ENCODE data around the gene CDH4. TPM values are rescaled to one million over a fixed set of nuclear protein-coding genes. Genes with fewer than 3 reads are reported as not detected.
"Not testable (repeated sequence)": the region's sequence is repeated elsewhere in the genome, so short reads cannot be mapped to it uniquely, and the experiment has no call there.

CDH4 gene
- polyA plus RNA-seq, 4 donors = 0.09 to 4.1 (median 0.25) TPM

DNA sequence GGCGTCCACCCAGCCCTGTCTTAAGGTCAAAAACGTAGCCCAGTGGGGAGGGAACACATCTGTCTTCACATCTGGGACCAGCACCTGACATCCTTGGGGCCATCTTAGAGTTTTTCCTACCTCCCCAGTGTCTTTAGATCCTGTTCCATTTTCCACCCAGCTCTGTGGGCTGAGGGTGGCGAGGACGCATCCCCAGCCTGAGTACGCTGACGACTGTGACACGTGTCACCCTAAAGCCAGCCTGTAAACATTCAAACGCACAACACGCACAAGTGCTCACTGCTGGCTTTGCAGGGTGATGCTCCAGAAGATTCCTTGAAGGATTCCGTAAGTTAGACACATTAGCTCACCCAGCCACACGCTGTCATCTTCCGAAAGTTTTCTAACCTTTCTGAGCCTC, 597.8 kb downstream of the CDH4 start:
- WGBS, 3 donors = 80 to 81% (median 81%) methylated on average over 12 of the region's 12 CpGs
- DNase-seq (no peak), FAIRE-seq (no peak)

GRCh38 chr20:61850457-61850856, 598.4 kb downstream of the CDH4 start:
- H3K27me3 ChIP-seq (ENCODE audit: control insufficient read depth in 3 of 3, insufficient read depth in 3 of 3, low read length in 3 of 3) = no peaks in the 10 kb centered on the region
- DNase-seq = no peak
- no peaks in the 10 kb centered on the region for H3K36me3 ChIP-seq (ENCODE audit: control insufficient read depth in 3 of 3, insufficient read depth in 2 of 3, low read depth in 1 of 3, low read length in 3 of 3)
- no peaks in the 10 kb centered on the region for H3K4me1 ChIP-seq (ENCODE audit: control insufficient read depth in 3 of 3, insufficient read depth in 2 of 3, low read depth in 1 of 3, low read length in 2 of 3)
- H3K4me3 ChIP-seq (ENCODE audit: low read depth in 1 of 3, low read length in 3 of 3) = no peak overlapping the region
- 70 to 85% (median 72%) methylated on average over 14 of the region's 14 CpGs for WGBS, 3 donors
- H3K9me3 ChIP-seq (ENCODE audit: control insufficient read depth in 2 of 2, insufficient read depth in 1 of 2, low read depth in 1 of 2, low read length in 1 of 2) = peaks cover 0 to 2% of the 10 kb centered on the region in 2 donors
- H3K27ac ChIP-seq (ENCODE audit: low read depth in 1 of 3, low read length in 2 of 3) = no peak overlapping the region
- FAIRE-seq = no peak

More for the DNA sequence above, 597.8 kb downstream of the CDH4 start:
- Histone ChIP-seq H3K27ac (ENCODE audit: low read depth in 1 of 3, low read length in 2 of 3) (no peak overlapping the region), H3K27me3 (ENCODE audit: control insufficient read depth in 3 of 3, insufficient read depth in 3 of 3, low read length in 3 of 3) (no peaks in the 10 kb centered on the region), H3K36me3 (ENCODE audit: control insufficient read depth in 3 of 3, insufficient read depth in 2 of 3, low read depth in 1 of 3, low read length in 3 of 3) (no peaks in the 10 kb centered on the region), H3K4me1 (ENCODE audit: control insufficient read depth in 3 of 3, insufficient read depth in 2 of 3, low read depth in 1 of 3, low read length in 2 of 3) (no peaks in the 10 kb centered on the region), H3K4me3 (ENCODE audit: low read depth in 1 of 3, low read length in 3 of 3) (no peak overlapping the region), H3K9me3 (ENCODE audit: control insufficient read depth in 2 of 2, insufficient read depth in 1 of 2, low read depth in 1 of 2, low read length in 1 of 2) (peaks cover 0 to 2% of the 10 kb centered on the region in 2 donors)

DNA sequence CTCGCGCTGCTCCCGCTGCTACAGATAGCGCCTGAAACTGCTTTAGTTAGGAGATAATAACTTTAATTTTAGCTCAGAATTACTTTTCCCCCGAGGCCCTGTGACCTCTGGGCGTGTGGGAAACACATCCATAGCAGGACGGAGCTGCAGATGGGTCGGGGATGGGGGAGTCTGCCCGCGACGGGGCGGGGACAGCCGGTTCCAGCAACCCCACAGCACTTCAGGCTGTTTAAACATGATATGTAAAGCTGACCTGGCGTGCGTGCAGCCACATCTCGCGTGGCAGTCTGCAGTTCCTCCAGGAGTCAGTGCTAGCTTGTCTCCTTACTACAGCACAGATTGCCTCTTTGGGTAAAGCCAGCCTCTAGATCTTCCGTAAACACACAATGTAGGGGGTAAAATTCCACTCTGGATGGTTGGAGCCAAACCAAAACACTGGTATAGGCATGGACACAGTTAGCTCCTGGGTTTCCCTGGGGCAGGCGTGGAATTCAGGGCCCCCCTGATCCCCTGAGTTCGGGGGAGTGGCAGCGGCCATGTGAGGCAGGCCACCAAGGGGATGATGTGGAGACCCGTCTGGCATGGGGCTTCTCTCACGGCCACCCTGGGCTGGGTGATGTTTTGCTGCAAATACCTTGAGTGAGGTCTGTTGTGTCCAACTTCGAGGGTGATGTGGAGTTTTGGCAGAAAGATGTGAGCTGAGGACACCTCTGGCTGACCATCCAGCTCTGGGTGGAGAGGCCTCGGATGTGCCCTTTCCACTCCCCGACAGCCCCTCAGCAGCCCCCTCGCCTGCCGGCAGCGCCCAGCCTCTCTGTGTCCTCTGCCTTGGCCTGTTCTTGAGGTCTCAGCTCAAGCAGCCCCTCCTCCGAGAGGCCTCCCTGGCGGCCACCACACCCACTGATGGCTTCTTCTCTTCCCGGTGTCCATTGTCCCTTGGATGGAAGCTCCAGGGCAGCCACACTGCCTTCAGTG, 599.2 kb downstream of the CDH4 start:
- WGBS, 3 donors = 68 to 83% (median 78%) methylated on average over 32 of the region's 32 CpGs
- DNase-seq = no peak
- no peak for FAIRE-seq

DNA sequence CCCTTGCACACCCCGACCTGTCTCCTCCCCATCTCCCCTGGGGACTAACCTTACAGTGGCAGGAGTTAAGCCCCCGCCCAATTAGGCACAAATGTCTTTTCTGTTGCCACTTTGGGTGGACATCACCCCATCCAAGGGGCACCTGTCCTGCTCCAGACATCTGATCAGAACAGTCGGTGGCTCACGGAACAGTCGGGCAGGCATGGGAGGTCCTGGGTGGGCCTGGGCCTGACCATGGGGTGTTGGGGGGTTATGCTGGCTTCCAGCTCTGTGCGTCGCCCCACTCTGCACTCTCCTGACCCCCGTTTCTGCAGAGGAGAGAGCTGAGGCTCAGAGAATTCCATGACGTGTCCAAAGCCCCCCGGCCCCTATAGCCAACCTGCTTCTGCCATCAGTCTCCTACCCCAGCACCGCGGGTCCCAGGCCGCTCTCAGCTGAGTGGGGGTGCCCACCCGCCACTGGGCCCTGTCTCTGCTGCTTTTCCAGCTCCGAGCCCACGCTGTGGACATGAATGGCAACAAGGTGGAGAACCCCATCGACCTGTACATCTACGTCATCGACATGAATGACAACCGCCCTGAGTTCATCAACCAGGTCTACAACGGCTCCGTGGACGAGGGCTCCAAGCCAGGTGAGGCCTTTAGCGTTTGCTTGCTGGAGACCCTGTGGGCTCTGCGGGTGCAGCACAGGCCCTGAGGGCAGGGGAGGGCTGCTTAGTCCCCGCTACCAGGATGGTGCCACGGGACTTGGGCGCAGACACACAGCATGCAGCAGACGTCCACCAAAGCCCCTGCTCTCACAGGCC, 600.4 kb downstream of the CDH4 start:
- H3K4me1 ChIP-seq (ENCODE audit: control insufficient read depth in 3 of 3, insufficient read depth in 2 of 3, low read depth in 1 of 3, low read length in 2 of 3) = no peaks in the 10 kb centered on the region
- no peaks in the 10 kb centered on the region for H3K36me3 ChIP-seq (ENCODE audit: control insufficient read depth in 3 of 3, insufficient read depth in 2 of 3, low read depth in 1 of 3, low read length in 3 of 3)
- H3K4me3 ChIP-seq (ENCODE audit: low read depth in 1 of 3, low read length in 3 of 3) = no peak overlapping the region
- no peak for DNase-seq
- no peaks in the 10 kb centered on the region for H3K27me3 ChIP-seq (ENCODE audit: control insufficient read depth in 3 of 3, insufficient read depth in 3 of 3, low read length in 3 of 3)
- FAIRE-seq = no peak
- 86 to 89% (median 87%) methylated on average over 29 of the region's 29 CpGs for WGBS, 3 donors
- H3K27ac ChIP-seq (ENCODE audit: low read depth in 1 of 3, low read length in 2 of 3) = no peak overlapping the region
- peaks cover 0 to 2% of the 10 kb centered on the region in 2 donors for H3K9me3 ChIP-seq (ENCODE audit: control insufficient read depth in 2 of 2, insufficient read depth in 1 of 2, low read depth in 1 of 2, low read length in 1 of 2)

More for the DNA sequence above, 599.2 kb downstream of the CDH4 start:
- no peaks in the 10 kb centered on the region for H3K4me1 ChIP-seq (ENCODE audit: control insufficient read depth in 3 of 3, insufficient read depth in 2 of 3, low read depth in 1 of 3, low read length in 2 of 3)
- H3K9me3 ChIP-seq (ENCODE audit: control insufficient read depth in 2 of 2, insufficient read depth in 1 of 2, low read depth in 1 of 2, low read length in 1 of 2) = peaks cover 0 to 2% of the 10 kb centered on the region in 2 donors
- no peaks in the 10 kb centered on the region for H3K27me3 ChIP-seq (ENCODE audit: control insufficient read depth in 3 of 3, insufficient read depth in 3 of 3, low read length in 3 of 3)
- H3K4me3 ChIP-seq (ENCODE audit: low read depth in 1 of 3, low read length in 3 of 3) = no peak overlapping the region
- no peak overlapping the region for H3K27ac ChIP-seq (ENCODE audit: low read depth in 1 of 3, low read length in 2 of 3)
- no peaks in the 10 kb centered on the region for H3K36me3 ChIP-seq (ENCODE audit: control insufficient read depth in 3 of 3, insufficient read depth in 2 of 3, low read depth in 1 of 3, low read length in 3 of 3)

DNA sequence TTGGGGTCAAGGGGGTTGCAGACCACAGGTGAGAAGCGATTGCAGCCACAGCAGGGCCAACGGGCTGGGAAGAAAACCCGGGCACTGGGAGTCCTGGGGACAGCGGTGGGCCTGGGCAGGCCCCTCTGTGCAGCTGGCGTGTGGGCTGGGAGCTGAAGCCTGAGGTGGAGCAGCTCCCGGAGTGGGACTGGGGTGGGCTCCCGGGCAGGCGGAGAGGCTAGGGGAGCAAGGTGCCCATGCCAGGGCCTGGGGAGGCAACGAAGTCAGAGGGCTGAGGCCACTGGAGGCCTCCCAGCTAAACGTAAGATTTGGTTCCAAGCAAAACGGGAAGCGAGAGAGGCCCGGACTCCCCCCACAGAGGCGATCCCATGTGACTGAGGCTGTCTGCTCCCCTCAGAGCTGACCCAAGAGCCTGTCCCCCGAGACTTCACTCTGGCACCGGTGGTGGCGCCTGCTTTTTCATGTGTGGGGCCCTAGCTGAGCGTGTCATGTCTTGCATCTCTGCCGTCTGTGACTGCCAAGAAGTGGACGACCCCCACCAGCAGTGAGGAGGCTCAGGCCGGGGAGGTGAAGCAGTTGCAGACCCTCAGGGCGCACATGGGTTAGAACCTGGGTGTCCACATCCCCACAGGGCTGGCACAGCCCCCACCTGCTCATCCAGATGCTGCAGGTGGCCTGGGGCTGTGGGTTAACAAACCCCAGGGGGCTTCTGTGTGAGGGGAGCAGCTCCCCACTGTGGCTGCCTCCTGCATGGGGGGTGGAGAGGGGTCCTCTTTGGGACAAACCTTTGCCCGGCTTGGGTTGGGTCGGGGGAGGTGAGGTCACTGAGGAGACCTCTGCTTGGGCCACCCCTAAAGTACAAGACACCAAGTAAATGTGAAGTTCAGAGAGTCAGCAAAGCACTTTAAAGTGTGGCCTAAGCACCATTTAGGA, 601.3 kb downstream of the CDH4 start:
- DNase-seq (no peak), FAIRE-seq (no peak)
- Histone ChIP-seq H3K27me3 (ENCODE audit: control insufficient read depth in 3 of 3, insufficient read depth in 3 of 3, low read length in 3 of 3) (no peaks in the 10 kb centered on the region), H3K4me3 (ENCODE audit: low read depth in 1 of 3, low read length in 3 of 3) (no peak overlapping the region), H3K9me3 (ENCODE audit: control insufficient read depth in 2 of 2, insufficient read depth in 1 of 2, low read depth in 1 of 2, low read length in 1 of 2) (no peaks in the 10 kb centered on the region), H3K27ac (ENCODE audit: low read depth in 1 of 3, low read length in 2 of 3) (no peak overlapping the region), H3K36me3 (ENCODE audit: control insufficient read depth in 3 of 3, insufficient read depth in 2 of 3, low read depth in 1 of 3, low read length in 3 of 3) (no peaks in the 10 kb centered on the region), H3K4me1 (ENCODE audit: control insufficient read depth in 3 of 3, insufficient read depth in 2 of 3, low read depth in 1 of 3, low read length in 2 of 3) (no peaks in the 10 kb centered on the region)
- 82 to 85% (median 83%) methylated on average over 23 to 24 of the region's 24 CpGs for WGBS, 3 donors

DNA sequence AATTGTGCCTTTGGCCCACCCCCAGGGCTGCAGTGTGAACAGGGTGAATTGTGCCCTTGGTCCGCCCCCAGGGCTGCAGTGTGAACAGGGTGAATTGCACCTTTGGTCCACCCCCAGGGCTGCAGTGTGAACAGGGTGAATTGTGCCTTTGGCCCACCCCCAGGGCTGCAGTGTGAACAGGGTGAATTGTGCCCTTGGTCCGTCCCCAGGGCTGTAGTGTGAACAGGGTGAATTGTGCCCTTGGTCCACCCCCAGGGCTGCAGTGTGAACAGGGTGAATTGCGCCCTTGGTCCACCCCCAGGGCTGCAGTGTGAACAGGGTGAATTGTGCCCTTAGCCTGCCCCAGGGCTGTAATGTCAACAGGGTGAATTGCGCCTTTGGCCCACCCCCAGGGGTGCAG, 602.5 kb downstream of the CDH4 start:
- 77 to 89% (median 85%) methylated on average over 3 to 4 of the region's 4 CpGs for WGBS, 3 donors
- not testable (repeated sequence) for H3K9me3 ChIP-seq (ENCODE audit: control insufficient read depth in 2 of 2, insufficient read depth in 1 of 2, low read depth in 1 of 2, low read length in 1 of 2); DNase-seq; H3K4me3 ChIP-seq (ENCODE audit: low read depth in 1 of 3, low read length in 3 of 3); FAIRE-seq; H3K4me1 ChIP-seq (ENCODE audit: control insufficient read depth in 3 of 3, insufficient read depth in 2 of 3, low read depth in 1 of 3, low read length in 2 of 3); H3K27ac ChIP-seq (ENCODE audit: low read depth in 1 of 3, low read length in 2 of 3); H3K36me3 ChIP-seq (ENCODE audit: control insufficient read depth in 3 of 3, insufficient read depth in 2 of 3, low read depth in 1 of 3, low read length in 3 of 3); H3K27me3 ChIP-seq (ENCODE audit: control insufficient read depth in 3 of 3, insufficient read depth in 3 of 3, low read length in 3 of 3)

DNA sequence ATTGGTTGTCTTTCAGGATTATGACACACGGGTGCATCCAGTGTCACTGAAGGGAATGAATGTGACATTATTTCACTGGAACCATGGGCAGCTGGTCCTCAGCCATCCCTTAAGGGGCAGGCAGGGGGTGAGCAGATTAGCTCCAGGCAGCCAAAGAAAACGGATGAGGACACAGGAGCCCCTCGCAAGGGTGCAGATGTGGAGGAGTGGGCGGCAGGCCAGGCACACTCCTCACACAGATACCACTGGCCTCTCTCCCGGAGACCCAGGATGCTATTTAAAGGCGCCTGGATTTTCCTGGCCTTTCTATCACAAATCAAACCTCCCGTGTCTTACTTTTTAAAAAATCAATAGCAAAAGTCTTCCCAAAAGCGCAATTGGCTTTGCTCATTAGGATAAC, 603.2 kb downstream of the CDH4 start:
- no peak for DNase-seq

More for the DNA sequence above, 603.2 kb downstream of the CDH4 start:
- no peak for FAIRE-seq
- no peak overlapping the region for H3K4me3 ChIP-seq (ENCODE audit: low read depth in 1 of 3, low read length in 3 of 3)
- no peak overlapping the region for H3K27ac ChIP-seq (ENCODE audit: low read depth in 1 of 3, low read length in 2 of 3)
- no peaks in the 10 kb centered on the region for H3K36me3 ChIP-seq (ENCODE audit: control insufficient read depth in 3 of 3, insufficient read depth in 2 of 3, low read depth in 1 of 3, low read length in 3 of 3)
- no peaks in the 10 kb centered on the region for H3K4me1 ChIP-seq (ENCODE audit: control insufficient read depth in 3 of 3, insufficient read depth in 2 of 3, low read depth in 1 of 3, low read length in 2 of 3)
- WGBS, 3 donors = 73 to 85% (median 84%) methylated on average over 8 of the region's 8 CpGs
- H3K27me3 ChIP-seq (ENCODE audit: control insufficient read depth in 3 of 3, insufficient read depth in 3 of 3, low read length in 3 of 3) = no peaks in the 10 kb centered on the region
- H3K9me3 ChIP-seq (ENCODE audit: control insufficient read depth in 2 of 2, insufficient read depth in 1 of 2, low read depth in 1 of 2, low read length in 1 of 2) = no peaks in the 10 kb centered on the region
